Measurements from ENCODE around the gene WBP2. TPM values are rescaled to one million over a fixed set of nuclear protein-coding genes. Genes with fewer than 3 reads are reported as not detected.

The WBP2 gene
- total and polyA plus RNA-seq, 9 of the 15 experiments (the other 6 are each of a cell fraction or from before 2014, with no cell fraction given): 2.2 to 74.3 (median 20.0) TPM

DNA sequence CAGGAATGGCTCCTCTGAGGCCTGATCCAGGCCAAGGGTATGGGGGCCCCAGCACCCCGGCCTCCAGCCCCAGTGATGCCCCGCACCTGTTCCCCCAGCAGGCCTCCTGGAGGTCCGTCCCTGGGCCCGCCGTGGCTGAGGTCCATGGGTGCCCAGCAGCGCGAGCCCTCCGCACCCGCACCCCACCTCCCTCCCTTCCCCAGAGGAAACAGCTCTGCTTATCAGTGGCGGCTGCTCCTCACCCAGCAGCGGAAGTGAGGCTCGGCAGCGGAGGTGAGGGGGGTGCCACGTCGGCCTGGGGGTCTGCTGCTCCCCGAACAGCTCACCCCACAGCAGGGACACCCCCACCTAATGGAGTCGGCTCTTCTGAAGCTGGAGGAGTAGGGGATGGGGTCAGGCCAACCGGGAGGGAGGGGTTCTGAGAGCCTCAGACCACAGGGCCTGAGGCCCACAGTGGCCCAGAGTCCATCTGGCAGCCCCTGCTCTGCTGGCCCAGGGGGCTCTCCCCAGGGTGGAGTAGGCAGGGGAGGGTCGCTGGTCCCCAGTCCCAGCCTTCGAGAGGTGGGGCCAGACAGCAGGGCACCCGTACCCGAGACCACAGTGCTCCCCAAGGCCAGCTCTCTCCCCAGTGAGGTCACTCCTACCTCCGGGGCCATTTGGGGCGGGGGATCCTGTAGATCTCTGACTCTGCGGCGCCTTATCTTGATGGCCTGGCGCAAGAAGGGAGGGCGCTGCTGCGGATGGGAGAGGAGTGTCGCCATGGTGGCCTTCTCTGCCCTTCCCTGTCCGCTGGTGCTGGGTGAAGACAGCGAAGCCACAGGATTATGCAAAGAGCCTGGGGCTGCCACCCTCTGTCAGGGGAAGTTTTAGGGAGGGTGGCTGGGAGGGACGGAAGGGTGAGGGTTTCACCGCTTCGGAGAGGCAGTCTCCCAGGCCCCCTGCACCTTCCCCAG, 11.3 kb downstream of the WBP2 start, which contains the start of gene UNC13D (continued):
- TF ChIP-seq, protein P1, sequence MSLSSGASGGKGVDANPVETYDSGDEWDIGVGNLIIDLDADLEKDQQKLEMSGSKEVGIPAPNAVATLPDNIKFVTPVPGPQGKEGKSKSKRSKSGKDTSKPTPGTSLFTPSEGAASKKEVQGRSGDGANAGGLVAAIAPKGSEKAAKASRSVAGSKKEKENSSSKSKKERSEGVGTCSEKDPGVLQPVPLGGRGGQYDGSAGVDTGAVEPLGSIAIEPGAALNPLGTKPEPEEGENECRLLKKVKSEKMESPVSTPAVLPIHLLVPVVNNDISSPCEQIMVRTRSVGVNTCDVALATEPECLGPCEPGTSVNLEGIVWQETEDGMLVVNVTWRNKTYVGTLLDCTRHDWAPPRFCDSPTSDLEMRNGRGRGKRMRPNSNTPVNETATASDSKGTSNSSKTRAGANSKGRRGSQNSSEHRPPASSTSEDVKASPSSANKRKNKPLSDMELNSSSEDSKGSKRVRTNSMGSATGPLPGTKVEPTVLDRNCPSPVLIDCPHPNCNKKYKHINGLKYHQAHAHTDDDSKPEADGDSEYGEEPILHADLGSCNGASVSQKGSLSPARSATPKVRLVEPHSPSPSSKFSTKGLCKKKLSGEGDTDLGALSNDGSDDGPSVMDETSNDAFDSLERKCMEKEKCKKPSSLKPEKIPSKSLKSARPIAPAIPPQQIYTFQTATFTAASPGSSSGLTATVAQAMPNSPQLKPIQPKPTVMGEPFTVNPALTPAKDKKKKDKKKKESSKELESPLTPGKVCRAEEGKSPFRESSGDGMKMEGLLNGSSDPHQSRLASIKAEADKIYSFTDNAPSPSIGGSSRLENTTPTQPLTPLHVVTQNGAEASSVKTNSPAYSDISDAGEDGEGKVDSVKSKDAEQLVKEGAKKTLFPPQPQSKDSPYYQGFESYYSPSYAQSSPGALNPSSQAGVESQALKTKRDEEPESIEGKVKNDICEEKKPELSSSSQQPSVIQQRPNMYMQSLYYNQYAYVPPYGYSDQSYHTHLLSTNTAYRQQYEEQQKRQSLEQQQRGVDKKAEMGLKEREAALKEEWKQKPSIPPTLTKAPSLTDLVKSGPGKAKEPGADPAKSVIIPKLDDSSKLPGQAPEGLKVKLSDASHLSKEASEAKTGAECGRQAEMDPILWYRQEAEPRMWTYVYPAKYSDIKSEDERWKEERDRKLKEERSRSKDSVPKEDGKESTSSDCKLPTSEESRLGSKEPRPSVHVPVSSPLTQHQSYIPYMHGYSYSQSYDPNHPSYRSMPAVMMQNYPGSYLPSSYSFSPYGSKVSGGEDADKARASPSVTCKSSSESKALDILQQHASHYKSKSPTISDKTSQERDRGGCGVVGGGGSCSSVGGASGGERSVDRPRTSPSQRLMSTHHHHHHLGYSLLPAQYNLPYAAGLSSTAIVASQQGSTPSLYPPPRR (CRISPR knock-in tag; IDR thresholded peaks at IDR 0.05; ENCODE audit: borderline replicate concordance): 0 out of 2 replicates have a peak, but pooled peaks have one; percentile 80
- TF ChIP-seq ETV1 (tag; conservative IDR thresholded peaks at IDR 0.05; ENCODE audit: low read depth) (peak; percentile 90), CBX1 (IDR thresholded peaks at IDR 0.05; ENCODE audit: low read depth) (0 out of 2 replicates have a peak, but pooled peaks have one; percentile 29), GTF2E2 (tag; IDR thresholded peaks at IDR 0.05) (peak; percentile 80; the same call in 1 of the 2 replicates), OTX1 (CRISPR knock-in tag; IDR thresholded peaks at IDR 0.05) (peak; percentile 68; the same call in 1 of the 2 replicates), NR2C2 (CRISPR knock-in tag; IDR thresholded peaks at IDR 0.05) (peak; percentile 48), NR2C2 (tag; IDR thresholded peaks at IDR 0.05) (peak; percentile 85), MBD2 (IDR thresholded peaks at IDR 0.05; ENCODE audit: borderline replicate concordance, low read depth) (peak; percentile 57; the same call in 1 of the 2 replicates), NCOA4 (IDR thresholded peaks at IDR 0.05; ENCODE audit: partially characterized antibody) (no peak), SNIP1 (IDR thresholded peaks at IDR 0.05; ENCODE audit: low read depth) (no peak), DACH1 (IDR thresholded peaks at IDR 0.05; ENCODE audit: partially characterized antibody) (no peak), MEIS2 (IDR thresholded peaks at IDR 0.05; ENCODE audit: partially characterized antibody) (peak; percentile 29)
- TF ChIP-seq, protein P2, sequence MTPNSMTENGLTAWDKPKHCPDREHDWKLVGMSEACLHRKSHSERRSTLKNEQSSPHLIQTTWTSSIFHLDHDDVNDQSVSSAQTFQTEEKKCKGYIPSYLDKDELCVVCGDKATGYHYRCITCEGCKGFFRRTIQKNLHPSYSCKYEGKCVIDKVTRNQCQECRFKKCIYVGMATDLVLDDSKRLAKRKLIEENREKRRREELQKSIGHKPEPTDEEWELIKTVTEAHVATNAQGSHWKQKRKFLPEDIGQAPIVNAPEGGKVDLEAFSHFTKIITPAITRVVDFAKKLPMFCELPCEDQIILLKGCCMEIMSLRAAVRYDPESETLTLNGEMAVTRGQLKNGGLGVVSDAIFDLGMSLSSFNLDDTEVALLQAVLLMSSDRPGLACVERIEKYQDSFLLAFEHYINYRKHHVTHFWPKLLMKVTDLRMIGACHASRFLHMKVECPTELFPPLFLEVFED (CRISPR knock-in tag; conservative IDR thresholded peaks at IDR 0.05): no peak; the same call in 1 of the 2 replicates
- TF ChIP-seq, protein P3, sequence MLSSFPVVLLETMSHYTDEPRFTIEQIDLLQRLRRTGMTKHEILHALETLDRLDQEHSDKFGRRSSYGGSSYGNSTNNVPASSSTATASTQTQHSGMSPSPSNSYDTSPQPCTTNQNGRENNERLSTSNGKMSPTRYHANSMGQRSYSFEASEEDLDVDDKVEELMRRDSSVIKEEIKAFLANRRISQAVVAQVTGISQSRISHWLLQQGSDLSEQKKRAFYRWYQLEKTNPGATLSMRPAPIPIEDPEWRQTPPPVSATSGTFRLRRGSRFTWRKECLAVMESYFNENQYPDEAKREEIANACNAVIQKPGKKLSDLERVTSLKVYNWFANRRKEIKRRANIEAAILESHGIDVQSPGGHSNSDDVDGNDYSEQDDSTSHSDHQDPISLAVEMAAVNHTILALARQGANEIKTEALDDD (IDR thresholded peaks at IDR 0.05): no peak
- TF ChIP-seq, protein P4, sequence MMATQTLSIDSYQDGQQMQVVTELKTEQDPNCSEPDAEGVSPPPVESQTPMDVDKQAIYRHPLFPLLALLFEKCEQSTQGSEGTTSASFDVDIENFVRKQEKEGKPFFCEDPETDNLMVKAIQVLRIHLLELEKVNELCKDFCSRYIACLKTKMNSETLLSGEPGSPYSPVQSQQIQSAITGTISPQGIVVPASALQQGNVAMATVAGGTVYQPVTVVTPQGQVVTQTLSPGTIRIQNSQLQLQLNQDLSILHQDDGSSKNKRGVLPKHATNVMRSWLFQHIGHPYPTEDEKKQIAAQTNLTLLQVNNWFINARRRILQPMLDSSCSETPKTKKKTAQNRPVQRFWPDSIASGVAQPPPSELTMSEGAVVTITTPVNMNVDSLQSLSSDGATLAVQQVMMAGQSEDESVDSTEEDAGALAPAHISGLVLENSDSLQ (IDR thresholded peaks at IDR 0.05): peak; percentile 9; the same call in 1 of the 2 replicates
- TF ChIP-seq, protein P5, sequence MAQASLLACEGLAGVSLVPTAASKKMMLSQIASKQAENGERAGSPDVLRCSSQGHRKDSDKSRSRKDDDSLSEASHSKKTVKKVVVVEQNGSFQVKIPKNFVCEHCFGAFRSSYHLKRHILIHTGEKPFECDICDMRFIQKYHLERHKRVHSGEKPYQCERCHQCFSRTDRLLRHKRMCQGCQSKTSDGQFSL (CRISPR knock-in tag; IDR thresholded peaks at IDR 0.05): peak; percentile 79; the same call in 1 of the 2 replicates
- TF ChIP-seq, protein P5 (tag; IDR thresholded peaks at IDR 0.05): peak in 1 of 2 experiments; percentile 89; a peak in 3 of 4 replicates

All from K562 (cell line).